Renal cortical epithelial cell (primary cell): ENCODE data around the gene ABL2. TPM values are rescaled to one million over a fixed set of nuclear protein-coding genes. Genes with fewer than 3 reads are reported as not detected.
"Not testable (repeated sequence)": the region's sequence is repeated elsewhere in the genome, so short reads cannot be mapped to it uniquely, and the experiment has no call there.

Experiments used
- DNase-seq: peaks from one replicate; pipeline ENCODE4 v3.0.0-alpha.2; 2011; ENCODE audit warnings: low read depth
- total RNA-seq: library from RNA; depleted of rRNA; stranded (reverse); fragments of >200 nt; gene quantifications from 2 replicates; pipeline ENCODE4 v1.2.3, GENCODE V29; 2014

Gene ABL2
- total RNA-seq, 1 donor from 2014 or later = 52.2 TPM

DNA sequence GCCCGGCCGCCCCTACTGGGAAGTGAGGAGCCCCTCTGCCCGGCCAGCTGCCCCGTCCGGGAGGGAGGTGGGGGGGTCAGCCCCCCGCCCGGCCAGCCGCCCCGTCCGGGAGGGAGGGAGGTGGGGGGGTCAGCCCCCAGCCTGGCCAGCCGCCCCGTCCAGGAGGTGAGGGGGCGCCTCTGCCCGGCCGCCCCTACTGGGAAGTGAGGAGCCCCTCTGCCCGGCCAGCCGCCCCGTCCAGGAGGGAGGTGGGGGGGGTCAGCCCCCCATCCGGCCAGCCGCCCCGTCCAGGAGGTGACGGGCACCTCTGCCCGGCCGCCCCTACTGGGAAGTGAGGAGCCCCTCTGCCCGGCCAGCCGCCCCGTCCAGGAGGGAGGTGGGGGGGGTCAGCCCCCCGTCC is 93.8 kb downstream of the ABL2 start:
- not testable (repeated sequence) for DNase-seq

DNA sequence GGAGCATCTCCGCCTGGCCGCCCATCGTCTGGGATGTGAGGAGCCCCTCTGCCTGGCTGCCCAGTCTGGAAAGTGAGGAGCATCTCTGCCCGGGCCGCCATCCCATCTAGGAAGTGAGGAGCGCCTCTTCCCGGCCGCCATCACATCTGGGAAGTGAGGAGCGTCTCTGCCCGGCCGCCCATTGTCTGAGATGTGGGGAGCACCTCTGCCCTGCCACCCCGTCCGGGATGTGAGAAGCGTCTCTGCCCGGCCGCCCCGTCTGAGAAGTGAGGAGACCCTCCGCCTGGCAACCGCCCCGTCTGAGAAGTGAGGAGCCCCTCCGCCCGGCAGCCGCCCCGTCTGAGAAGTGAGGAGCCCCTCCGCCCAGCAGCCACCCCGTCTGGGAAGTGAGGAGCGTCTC is 94.3 kb downstream of the ABL2 start:
- not testable (repeated sequence) for DNase-seq

DNA sequence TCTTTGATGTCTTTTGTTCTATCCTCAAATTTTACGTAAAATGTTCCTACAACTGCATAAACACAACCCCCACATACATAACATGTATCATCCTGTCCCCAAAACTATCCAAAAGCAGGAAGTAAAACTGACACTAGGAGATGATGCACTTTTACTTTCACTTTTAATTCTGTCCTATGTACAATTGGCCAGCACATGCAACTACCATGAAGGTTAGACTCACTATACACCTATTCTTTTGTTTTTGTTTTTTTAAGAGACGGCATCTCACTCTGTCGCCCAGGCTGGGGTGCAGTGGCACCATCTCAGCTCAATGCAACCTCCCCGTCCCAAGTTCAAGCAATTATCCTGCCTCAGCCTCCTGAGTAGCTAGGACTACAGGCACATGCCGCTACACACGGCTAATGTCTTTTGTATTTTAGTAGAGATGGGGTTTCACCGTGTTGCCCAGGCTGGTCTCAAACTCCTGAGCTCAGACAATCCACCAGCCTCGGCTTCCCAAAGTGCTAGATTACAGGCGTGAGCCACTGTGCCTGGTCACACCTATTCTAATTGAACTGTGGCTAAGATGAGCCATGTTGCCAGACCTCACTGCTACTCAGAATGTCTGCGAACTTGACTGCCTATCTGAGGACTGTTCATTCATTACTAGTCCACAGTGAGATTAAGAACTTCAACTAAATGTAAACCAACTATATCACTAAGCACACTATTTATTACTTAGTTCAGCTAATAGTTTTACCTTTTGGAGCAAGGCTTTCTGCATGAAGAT is 99.6 kb downstream of the ABL2 start:
- DNase-seq = peak; percentile 44

DNA sequence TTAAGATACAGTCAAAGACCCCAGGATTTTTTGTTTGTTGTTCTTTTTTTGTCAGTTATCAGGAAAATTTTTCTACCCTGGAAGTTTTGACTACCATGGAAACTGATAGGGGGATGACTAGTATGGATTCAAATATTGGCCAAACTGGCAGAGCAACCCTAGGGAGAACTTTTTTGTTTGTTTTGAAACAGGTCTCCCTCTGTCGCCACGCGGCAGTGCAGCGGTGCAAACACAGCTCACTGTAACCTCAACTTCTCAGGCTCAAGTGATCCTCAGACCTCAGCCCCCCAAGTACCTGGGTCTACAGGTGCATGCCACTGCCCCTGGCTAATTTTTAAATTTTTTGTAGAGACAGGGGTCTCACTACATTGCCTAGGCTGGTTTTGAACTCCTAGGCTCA is 101.0 kb downstream of the ABL2 start:
- no peak for DNase-seq

DNA sequence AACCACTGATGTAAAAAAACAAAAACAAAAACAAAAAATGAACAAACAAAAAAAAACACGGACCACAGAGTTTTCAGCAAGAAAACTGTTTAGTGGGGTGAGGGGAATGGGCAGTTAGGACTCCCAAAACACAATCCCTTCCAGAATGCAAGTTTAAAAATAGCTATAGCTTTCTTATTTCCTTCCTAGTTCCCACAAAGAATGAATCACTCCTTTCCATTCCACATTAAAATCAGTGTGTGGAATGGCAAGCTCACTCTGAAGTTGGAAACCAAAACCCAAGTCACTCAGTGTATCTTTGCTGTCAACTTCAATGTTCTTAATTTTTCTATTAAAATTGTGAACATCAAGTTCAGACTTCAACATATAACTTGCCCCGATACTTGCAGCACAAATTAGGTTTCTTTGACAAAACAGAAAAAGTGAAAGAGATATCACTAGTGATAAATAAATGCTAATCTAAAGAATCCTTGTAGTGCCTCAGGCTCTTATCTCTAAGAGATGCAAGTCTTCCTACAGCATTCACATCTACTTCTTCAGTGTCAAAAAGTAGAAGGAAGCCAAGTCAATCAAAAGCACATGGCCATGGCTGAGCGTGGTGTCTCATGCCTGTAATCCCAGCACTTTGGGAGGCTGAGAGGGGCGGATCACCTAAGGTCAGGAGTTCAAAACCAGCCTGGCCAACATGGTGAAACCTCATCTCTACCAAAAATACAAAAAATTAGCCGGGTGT is 102.1 kb downstream of the ABL2 start:
- peak; percentile 73 for DNase-seq

DNA sequence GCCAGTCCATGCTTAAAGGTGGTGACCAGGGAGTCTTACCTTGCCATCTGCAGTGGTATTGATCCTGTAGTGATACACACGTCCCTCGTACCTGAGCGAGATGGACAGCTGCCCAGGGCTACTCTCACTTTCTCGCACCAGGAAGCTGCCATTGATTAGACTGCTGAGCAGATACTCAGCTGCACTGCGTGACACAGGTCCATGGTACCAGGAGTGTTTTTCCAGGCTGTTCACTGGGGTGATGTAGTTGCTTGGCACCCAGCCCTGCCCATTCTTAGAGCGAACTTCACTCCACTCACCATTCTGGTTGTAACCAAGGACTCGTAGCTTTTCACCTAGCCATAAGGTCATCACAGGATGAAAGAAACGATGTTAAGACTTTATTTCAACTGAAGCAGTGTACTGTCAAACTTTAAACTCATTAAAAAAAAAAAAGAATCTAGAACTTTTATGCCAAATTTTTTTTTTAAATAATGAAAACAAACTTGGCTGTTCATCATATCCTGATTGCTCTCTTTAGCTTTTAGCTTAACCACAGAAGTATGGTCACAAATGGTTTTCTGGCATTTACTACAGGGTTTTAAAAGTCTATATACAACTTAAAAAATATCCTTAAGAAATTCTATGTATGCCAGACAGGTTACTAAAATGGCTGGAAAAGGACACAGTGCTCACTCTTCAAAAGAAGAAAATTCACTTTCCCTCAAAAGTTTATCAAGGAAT is 103.0 kb downstream of the ABL2 start:
- peak; percentile 44 for DNase-seq

DNA sequence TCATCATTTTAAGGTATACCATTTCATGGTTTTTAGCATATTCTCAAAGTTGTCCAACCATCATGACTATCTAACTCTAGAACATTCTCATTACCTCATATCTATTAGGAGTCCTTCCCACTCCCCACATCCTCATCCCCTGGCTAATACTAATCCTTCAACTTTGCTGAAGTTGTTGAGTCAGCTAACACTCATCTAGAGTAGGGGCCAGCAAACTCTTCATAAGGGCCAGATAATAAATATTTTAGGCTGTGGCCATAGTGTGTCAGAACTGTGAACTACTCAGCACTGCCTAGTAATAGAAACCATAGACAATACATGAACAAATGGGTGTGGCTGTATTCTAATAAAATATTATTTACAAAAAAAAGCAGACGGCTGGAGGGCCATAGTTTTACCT is 104.6 kb downstream of the ABL2 start:
- DNase-seq = no peak

- peak; percentile 71 for DNase-seq
These were observed 108.1 kb downstream of the ABL2 start for GRCh38 chr1:179121159-179121938.

GRCh38 chr1:179120736-179121135 is 108.7 kb downstream of the ABL2 start:
- DNase-seq = no peak

DNA sequence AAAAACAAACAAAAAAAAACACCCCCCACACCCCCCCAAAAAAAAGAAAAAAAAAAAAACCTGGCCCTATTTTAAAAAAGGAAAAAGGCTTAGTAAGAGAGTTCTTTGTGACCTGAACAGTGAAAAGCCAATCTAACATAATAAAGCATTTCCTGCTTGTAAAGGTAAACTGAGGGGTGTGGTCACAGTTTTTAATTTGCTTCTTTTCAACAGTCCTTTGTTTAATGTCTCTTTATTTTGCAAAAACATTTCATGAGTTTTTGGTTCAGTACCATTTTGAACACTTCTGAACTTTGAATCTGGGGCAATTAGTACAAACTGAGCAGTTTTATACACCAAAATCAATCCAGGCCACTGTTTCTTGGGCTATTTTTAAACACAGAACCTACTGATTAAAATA is 110.0 kb downstream of the ABL2 start:
- DNase-seq = no peak

DNA sequence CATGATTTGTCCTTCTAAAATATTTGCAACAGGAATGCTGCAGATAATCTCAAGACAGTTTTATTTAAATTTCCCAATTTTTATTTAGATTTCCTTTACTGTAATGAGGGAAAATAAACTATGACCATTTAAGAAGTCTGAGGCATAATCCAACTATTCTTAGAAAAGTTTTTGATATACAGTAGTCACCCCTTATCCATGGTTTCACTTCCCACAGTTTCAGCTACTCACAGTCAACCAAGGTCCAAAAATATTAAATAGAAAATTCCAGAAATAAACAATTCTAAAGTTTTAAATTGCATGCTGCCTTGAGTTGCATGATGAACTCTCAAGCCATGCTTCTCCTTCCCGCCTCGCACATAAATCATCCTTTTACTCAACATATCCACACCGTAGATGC is 114.3 kb downstream of the ABL2 start:
- DNase-seq = no peak

- DNase-seq = no peak
These were observed 120.8 kb downstream of the ABL2 start for GRCh38 chr1:179108644-179109043.

GRCh38 chr1:179107706-179108629 is 121.5 kb downstream of the ABL2 start:
- no peak for DNase-seq

DNA sequence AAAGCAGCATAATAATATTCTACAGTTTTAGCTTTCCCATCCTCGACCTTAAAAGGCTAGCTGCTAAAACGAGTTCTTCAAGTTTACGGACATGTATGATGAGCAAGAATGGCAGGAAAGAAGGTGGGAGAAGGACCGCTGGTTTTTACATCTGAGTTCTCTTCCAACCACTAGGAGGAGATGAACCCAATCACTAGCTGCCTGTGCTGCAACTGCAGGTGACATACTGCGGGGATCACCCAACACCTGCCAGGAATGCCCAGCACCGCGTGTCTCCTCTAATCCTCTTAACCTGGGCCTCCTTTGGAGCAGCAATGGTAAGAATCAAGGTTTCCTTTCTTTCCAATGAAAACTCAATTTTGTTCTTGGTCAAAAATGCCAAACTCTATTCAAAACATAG is 124.1 kb downstream of the ABL2 start:
- DNase-seq = no peak

DNA sequence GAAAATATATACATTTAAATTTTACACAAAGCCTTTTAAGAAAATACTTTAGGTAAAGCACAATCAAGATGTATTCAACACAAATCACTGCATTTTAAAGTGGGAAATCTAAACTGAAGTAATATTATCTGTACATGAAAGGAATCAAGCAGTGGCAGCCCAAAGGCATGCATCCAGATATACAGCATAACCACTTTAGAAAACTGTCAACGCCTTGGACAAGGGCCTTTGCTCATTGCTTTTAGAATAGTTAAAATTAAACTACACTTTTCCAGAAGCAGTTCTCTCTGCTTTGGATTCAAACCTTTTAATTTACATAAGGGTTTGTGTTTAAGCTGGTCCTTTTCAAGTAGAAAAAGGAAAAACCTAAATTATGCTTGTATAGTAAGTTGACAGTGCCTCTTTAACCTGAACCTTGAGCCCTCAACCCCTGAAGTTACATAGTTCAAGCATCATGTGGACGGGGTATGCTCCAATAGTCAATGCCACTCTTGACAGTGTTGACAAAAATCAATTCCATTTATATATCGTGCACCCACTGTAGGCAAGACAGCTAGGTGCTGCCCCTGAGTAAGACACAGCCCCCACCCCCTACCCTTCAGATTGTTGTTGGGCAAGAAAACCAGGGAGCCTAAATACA is 124.7 kb downstream of the ABL2 start:
- no peak for DNase-seq

- no peak for DNase-seq
These were observed 125.5 kb downstream of the ABL2 start for GRCh38 chr1:179103999-179104398.

GRCh38 chr1:179101566-179101965 is 127.9 kb downstream of the ABL2 start:
- no peak for DNase-seq

DNA sequence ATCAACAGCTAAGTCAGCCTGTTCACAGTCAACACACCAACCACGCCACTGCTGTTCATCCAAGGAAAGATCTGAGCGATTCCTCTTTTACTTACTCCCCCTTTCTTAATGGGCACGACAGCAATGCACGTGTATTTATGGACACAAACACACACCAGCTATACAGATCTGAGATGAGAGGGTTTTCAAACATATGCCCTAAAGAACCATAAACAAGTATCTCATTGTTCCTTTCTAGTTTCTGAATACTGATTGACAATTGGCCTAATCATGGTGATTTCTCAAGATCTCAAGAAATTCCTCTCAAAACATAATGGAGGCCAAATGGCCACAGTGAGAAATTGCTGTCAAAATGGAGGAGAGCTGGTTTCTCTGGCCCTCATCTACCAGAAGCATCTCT is 129.6 kb downstream of the ABL2 start:
- no peak for DNase-seq

DNA sequence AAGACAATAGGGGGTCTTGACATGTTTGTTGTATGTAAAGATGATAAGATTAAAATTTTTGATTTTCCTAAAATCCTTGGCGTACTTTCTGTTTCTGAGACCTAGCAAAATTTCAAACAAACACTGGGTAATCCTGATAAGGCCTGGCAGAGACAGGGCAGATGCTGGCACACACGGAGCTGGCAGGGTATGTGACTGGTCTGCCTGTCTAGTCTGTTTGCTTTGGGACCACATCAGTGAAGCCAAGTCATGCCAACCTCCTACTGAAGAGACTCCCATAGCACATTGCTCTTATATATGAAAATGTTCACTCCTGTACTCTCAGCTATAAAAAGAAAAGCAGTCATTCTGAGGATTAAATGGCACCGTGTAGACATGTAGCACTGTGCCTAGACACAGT is 133.6 kb downstream of the ABL2 start:
- no peak for DNase-seq

- DNase-seq = no peak
These were observed 134.1 kb downstream of the ABL2 start for GRCh38 chr1:179095377-179095776.
